ENCODE results near the gene SCYL2.

GRCh38 chr12:100248886-100249285 is 18.1 kb upstream of the SCYL2 start:
- no peak for TF ChIP-seq CTCF (IDR thresholded peaks at IDR 0.05)
- no peak for TF ChIP-seq POLR2A (IDR thresholded peaks at IDR 0.05)

Data from thyroid gland (tissue), 4 donors.